ENCODE data around the gene SMIM12. TPM values are rescaled to one million over a fixed set of nuclear protein-coding genes. Genes with fewer than 3 reads are reported as not detected.
"Not testable (repeated sequence)": the region's sequence is repeated elsewhere in the genome, so short reads cannot be mapped to it uniquely, and the experiment has no call there.

SMIM12 gene
- total RNA-seq, 1 donor from 2014 or later, result 9.5 TPM

- Histone ChIP-seq H4K20me1 (ENCODE audit: low read depth) (no peaks in the 10 kb centered on the region), H3K4me3 (no peak overlapping the region), H3K9ac (peak overlapping the region; percentile 15), H3K27me3 (no peaks in the 10 kb centered on the region), H2AFZ (replicated peaks) (no peak overlapping the region), H3K9me3 (ENCODE audit: low read depth) (no peaks in the 10 kb centered on the region), H3K36me3 (no peaks in the 10 kb centered on the region), H3K4me1 (no peaks in the 10 kb centered on the region), H3K27ac (no peak overlapping the region), H3F3A (ENCODE audit: low read depth) (no peaks in the 10 kb centered on the region), H3K4me2 (no peak overlapping the region), H3K79me2 (ENCODE audit: low read depth) (no peaks in the 10 kb centered on the region)
- Mint-ChIP-seq H3K4me3 (no peak overlapping the region), H3K9me3 (peaks cover 3% of the 10 kb centered on the region), H3K36me3 (no peaks in the 10 kb centered on the region), H3K27me3 (ENCODE audit: insufficient read depth, low read depth) (peaks cover 4% of the 10 kb centered on the region), H3K27ac (no peak overlapping the region), H3K4me1 (peaks cover 7% of the 10 kb centered on the region)
- no peak for TF ChIP-seq CTCF (IDR thresholded peaks at IDR 0.05)
- TF ChIP-seq EZH2 (IDR thresholded peaks at IDR 0.05), result no peak
- TF ChIP-seq EZH2phosphoT487 (IDR thresholded peaks at IDR 0.05), result no peak
- DNase-seq (ENCODE audit: low spot score), result no peak
Measured at GRCh38 chr1:34816332-34816731, 43.2 kb downstream of the SMIM12 start.

GRCh38 chr1:34810781-34811180, 48.8 kb downstream of the SMIM12 start:
- not testable (repeated sequence) for H3K27me3 Mint-ChIP-seq (ENCODE audit: insufficient read depth, low read depth); H3K9me3 ChIP-seq (ENCODE audit: low read depth); H3K27ac Mint-ChIP-seq; H3K36me3 Mint-ChIP-seq; H3K9me3 Mint-ChIP-seq; H2AFZ ChIP-seq (replicated peaks); H3K27me3 ChIP-seq; H3K27ac ChIP-seq; H3K4me3 Mint-ChIP-seq; H3K4me1 ChIP-seq; H3K4me3 ChIP-seq; H4K20me1 ChIP-seq (ENCODE audit: low read depth); H3K4me2 ChIP-seq; DNase-seq (ENCODE audit: low spot score); H3K9ac ChIP-seq; H3K36me3 ChIP-seq; H3F3A ChIP-seq (ENCODE audit: low read depth); H3K79me2 ChIP-seq (ENCODE audit: low read depth)
- peaks cover 14% of the 10 kb centered on the region for H3K4me1 Mint-ChIP-seq

- Histone ChIP-seq H3K9ac (no peak overlapping the region), H3K27me3 (no peaks in the 10 kb centered on the region), H4K20me1 (ENCODE audit: low read depth) (no peaks in the 10 kb centered on the region), H3K27ac (no peak overlapping the region), H3K9me3 (ENCODE audit: low read depth) (no peaks in the 10 kb centered on the region), H2AFZ (replicated peaks) (no peak overlapping the region), H3K4me1 (peaks cover 6% of the 10 kb centered on the region), H3F3A (ENCODE audit: low read depth) (no peaks in the 10 kb centered on the region), H3K36me3 (no peaks in the 10 kb centered on the region), H3K4me2 (no peak overlapping the region), H3K4me3 (no peak overlapping the region), H3K79me2 (ENCODE audit: low read depth) (no peaks in the 10 kb centered on the region)
- TF ChIP-seq EZH2 (IDR thresholded peaks at IDR 0.05), result no peak
- no peak for TF ChIP-seq EZH2phosphoT487 (IDR thresholded peaks at IDR 0.05)
- TF ChIP-seq CTCF (IDR thresholded peaks at IDR 0.05), result no peak
- Mint-ChIP-seq H3K4me3 (no peak overlapping the region), H3K27ac (no peak overlapping the region), H3K36me3 (peaks cover 5% of the 10 kb centered on the region), H3K4me1 (peaks cover 12% of the 10 kb centered on the region), H3K27me3 (ENCODE audit: insufficient read depth, low read depth) (peaks cover 2% of the 10 kb centered on the region), H3K9me3 (peaks cover 3% of the 10 kb centered on the region)
- DNase-seq (ENCODE audit: low spot score), result peak; percentile 34
Measured at GRCh38 chr1:34808051-34808810, 51.3 kb downstream of the SMIM12 start.

GRCh38 chr1:34806396-34806795, 53.2 kb downstream of the SMIM12 start:
- no peak overlapping the region for H2AFZ ChIP-seq (replicated peaks)
- H3K9me3 ChIP-seq (ENCODE audit: low read depth), result no peaks in the 10 kb centered on the region
- Mint-ChIP-seq H3K27ac (no peak overlapping the region), H3K4me3 (no peak overlapping the region), H3K36me3 (peaks cover 5% of the 10 kb centered on the region), H3K27me3 (ENCODE audit: insufficient read depth, low read depth) (no peaks in the 10 kb centered on the region), H3K4me1 (peaks cover 12% of the 10 kb centered on the region), H3K9me3 (no peaks in the 10 kb centered on the region)
- H3K9ac ChIP-seq, result no peak overlapping the region
- no peaks in the 10 kb centered on the region for H3K36me3 ChIP-seq
- H3K4me1 ChIP-seq, result peaks cover 6% of the 10 kb centered on the region
- H3K4me2 ChIP-seq, result no peak overlapping the region
- H3K27me3 ChIP-seq, result no peaks in the 10 kb centered on the region
- no peaks in the 10 kb centered on the region for H4K20me1 ChIP-seq (ENCODE audit: low read depth)
- DNase-seq (ENCODE audit: low spot score), result no peak
- H3F3A ChIP-seq (ENCODE audit: low read depth), result no peaks in the 10 kb centered on the region
- H3K27ac ChIP-seq, result no peak overlapping the region
- no peaks in the 10 kb centered on the region for H3K79me2 ChIP-seq (ENCODE audit: low read depth)
- no peak overlapping the region for H3K4me3 ChIP-seq
- TF ChIP-seq CTCF (IDR thresholded peaks at IDR 0.05), result no peak
- no peak for TF ChIP-seq EZH2 (IDR thresholded peaks at IDR 0.05)
- TF ChIP-seq EZH2phosphoT487 (IDR thresholded peaks at IDR 0.05), result no peak

All from neural progenitor cell (in vitro differentiated cells).